Stimulated activated CD4-positive, alpha-beta T cell treated with anti-CD3 and anti-CD28 coated beads, Interleukin-15, amount 100 ng/mL, for 48 hours (primary cell): Measurements from ENCODE around the gene DLK1.

Experiments used
- DNase-seq, 2 donors: peaks; one replicate each; pipeline ENCODE4 v3.0.0-alpha.2; 2020; ENCODE audit warnings: low read depth in 2 of 2

Gene DLK1

DNA sequence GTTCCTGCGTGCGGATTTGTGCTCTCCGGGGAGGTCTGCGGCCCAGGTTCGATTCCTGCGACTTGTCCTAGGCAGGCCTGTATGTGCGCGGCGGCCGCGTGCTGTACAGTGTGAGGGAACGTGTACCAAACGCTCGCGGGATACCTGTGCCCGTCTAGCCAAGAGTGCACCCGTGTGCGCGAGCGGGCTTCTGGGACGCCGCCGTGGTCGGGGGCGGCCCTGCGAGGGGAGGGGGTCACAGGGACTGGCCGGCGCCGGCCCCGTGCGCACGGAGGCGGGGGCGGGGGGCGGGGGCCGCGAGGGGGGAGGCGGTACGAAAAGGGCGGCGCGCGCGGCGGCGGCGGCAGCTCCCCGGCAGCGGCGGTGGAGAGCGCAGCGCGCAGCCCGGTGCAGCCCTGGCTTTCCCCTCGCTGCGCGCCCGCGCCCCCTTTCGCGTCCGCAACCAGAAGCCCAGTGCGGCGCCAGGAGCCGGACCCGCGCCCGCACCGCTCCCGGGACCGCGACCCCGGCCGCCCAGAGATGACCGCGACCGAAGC lies at the start of gene DLK1:
Gene DLK1, plus strand, starts transcription at position 343 of the 536 bp plus-strand sequence. Its CDS starts 177 bp downstream, at position 520.
- DNase-seq: no peak

DNA sequence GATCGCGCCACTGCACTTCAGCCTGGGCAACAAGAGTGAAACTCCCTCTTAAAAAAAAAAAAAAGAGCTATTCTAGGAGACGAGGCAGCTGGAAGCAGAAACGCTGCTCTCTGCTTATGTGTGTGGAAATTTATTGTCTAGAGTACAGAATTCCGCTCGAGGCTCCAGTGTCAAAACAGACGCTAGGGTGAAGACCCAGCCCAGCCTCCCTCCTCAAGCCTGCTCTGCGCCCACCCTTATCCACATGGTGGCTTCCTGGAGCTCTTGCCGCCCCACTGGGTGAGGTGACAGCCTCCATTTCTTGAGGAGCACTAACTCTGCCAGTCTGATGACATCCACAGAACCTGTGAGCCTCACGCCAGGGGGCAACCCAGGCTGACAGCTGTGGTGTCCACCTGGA lies 49.5 kb upstream of the DLK1 start:
- no peak for DNase-seq

DNA sequence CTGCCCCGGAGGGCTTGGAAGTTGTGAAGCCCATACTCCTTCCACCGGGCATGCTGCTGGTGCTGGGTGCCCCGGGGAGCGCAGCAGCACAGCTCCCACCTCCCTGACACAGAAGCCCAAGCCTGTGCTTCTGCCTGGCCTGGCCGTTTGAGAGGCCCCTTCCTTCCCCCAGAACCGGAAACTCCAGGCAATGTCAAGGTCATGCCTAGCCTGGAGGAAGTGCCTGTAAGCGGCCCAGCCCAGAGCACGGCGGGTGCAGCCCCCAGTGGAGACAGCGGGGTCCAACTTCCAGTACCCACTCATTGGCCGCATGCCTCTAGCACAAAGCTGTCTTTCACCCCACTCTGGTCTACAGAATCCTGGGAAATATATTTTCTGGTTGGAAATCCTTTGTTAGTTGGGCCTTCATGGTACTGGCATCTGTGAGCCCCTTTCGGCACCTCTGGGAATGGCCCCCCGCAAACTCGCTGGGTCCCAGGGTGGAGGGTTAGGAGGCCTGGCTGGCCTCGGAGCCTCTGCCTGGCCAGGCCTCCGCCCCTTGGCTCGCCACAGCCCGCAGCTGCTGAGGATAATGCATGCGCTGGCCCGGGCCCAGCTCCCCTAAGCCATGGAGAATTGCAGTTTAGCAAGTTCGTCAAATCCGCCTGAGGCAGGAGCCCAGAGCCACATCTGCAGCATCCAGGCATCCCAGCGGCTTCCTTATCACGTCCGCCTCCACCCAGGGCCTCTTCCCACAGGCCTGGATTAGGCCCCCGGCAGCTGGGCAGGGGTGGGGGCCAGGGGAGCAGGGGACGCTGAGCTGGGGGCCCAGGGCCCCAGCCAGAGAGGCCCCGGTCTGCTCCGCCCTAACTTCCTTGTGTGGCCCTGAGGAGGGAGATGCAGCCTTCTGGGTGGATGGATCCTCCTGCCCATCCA lies 48.9 kb upstream of the DLK1 start:
- DNase-seq: no peak

DNA sequence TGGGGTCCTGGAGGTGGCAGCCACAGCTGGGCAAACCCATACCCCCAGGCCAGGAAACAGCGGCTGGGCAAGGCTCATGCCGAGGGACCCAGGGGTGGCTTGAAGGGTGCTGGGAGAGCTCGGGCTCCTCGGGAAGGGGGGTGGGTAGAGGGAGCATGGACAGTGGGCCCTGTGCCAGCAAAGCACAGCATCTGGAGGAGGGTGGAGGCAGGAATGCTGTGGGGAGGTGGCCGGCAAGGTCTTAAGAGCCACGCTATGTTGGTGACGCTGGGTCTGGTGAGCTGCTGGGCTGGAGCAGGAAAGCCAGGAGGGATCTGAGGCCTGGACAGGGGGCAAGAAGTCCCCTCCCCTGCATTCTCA lies 48.2 kb upstream of the DLK1 start:
- no peak for DNase-seq

DNA sequence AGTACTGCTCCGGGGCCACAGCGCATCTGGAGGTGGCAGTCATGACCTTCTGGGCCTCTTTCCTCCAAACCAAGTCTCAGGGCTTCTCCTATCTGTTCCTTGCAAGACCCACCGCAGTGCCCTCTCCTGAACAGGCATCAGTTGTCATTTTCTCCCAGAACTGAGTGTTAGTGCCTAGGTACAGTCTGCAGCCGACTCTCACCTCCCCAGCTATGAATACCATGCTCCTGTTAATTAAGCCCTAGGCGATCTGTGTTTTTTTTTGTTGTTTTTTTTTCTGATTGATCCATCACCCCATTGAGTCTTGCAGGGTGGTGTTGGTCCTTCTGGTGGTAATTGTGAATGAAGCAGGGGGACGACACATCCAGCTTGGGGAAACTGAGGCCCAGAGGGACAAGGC lies 47.5 kb upstream of the DLK1 start:
- DNase-seq: no peak

DNA sequence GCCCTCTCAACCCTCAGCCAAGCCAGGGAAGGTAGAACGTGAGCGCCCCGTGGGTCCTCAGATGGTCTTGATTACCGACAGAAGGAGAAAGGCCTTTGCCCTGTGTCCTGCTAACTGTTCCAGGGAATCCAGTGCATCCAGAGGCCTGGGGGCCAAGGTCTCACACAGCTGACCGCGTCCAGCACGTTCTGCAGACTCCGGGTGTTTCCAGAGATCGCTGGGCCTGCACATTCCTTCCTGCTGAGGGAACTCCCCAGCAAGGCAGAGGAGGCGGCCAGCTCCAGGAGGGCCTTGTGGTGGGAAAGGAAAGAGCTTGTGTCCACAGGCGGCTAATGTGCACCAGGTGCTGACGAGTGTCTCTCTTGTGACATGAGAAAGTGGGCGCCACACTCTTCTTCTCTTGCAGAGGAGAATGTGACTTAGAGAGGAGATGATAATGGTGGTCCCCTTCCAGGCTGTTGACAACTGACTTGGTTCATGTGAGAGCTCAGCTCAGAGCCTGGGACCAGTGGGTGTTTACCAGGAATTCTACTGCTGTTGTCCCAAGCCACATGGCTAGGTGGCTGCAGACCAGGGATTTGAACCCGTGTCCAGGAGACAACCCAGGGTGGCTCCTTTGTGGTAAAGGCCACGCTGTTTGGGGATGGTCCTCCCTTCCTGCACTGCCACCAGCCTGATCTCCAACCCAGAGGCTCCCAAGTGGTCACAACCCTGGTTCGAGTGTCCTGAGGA lies 46.8 kb upstream of the DLK1 start:
- no peak for DNase-seq

DNA sequence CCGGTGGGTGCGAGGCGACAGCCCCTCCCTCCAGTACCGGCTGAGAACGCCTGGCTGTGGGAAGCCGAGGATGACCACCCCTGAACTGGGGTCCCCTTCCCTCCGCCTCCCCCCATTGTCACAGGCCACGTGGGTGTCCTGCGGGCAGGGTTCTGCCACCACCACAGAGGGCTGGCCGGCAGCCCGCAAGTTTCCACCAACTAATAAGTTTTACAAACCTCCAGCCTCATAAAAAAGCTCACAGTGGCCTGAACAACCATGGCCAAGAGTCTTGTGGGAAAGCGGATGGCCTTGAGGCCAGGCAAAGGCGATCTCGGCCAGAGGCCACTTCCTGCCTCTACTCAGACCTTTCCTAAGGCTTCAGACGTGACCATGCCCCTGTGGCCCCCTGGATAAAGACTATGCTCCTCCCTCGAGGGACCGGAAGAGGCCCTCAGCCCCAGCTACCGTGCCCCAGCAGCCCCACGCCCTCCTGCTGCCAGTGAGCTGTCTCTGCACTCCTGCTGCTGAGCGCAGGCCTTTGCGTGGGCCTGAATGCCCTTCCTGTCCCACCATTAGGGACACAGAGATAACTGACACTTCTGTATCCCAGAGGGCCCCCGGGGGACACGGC lies 46.1 kb upstream of the DLK1 start:
- DNase-seq: no peak

DNA sequence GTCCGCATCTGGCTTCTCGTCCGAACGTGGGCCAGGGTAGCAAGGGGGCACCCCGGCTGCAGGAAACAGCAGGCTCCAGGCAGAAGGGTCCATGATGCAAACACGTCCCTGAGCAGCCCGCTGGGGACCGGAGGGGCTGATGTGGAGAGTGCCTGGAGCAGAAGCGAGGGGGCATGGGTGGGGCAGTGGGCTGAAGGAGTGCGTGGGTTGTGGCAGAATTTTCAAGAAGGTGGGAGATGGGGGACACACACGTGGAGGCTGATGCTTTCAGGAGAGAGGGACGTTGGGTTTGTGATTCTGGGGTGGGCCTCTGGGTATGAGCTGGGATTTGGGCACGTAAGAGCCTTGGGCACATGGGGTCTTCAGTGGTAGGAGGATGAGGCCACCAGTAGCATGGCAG lies 45.6 kb upstream of the DLK1 start:
- DNase-seq: no peak

DNA sequence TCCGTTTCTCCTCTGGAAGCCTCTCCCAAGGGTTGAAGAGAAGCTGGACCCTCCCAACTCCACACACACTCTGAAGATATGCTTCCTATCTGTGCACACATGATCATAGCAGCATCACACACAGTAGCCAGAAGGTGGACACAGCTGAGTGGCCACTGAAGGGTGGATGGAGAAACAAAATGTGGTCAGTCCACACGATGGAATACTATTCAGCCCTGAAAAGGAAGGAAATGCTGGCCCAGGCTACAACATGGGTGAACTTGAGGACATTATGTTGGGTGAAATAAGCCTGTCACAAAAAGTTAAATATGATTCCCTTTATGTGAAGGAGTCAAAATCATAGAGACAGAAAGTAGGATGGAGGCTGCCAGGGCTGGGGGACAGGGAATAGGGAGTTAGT lies 43.9 kb upstream of the DLK1 start:
- DNase-seq: no peak

DNA sequence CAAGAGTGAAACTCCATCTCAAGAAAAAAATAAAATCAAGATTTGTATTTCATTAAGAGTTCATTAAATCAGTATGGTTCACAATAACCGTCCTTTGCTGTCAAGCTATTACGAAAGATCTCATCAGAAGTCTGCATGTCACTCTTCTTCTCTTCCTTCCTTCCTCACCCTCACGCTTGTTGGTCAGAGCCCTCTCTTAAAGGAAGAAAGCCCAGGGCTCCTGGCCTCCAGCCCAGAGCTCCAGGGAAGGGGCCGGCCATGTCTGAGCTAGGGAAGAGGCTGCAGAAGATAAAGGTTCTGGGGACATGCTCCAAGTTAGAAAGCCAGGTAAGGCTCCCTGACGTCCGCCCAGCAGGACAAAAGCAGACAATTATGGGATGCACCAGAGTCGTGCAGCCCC lies 43.1 kb upstream of the DLK1 start:
- no peak for DNase-seq

DNA sequence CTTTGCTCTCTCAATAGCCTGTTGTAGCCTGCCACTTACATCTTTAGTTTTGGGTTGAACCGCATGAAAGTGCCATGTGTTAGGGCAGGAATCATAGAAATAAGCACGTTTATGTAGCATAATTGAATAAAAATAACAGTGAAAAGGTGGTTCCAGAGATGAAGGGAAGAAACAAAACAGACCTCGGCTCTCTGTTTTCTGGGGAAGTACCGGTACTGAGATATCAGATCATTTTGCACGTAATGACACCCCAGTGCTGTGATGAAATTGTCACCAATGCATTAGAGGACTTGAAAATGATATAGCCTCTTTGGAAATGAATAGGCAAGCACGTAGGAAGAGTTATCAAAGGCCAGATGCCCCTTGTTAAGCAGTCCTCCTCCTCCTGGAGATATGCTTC lies 42.5 kb upstream of the DLK1 start:
- no peak for DNase-seq

DNA sequence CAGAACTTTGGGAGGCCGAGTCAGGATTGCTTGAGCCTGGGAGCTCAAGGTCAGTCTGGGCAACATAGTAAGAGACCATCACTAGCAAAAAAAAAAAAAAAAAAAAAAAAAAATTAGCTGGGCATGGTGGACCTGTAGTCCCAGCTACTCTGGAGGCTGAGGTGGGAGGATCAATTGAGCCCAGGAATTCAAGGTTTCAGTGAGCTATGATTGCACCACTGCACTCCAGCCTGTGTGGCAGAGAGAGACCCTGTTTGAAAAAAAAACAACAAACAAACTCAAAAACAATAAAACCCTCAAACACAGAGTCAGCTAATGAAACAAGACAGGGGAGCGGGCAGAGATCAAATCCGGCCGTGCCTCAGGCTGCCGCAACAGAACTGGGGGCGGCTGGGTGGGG lies 41.7 kb upstream of the DLK1 start:
- no peak for DNase-seq

DNA sequence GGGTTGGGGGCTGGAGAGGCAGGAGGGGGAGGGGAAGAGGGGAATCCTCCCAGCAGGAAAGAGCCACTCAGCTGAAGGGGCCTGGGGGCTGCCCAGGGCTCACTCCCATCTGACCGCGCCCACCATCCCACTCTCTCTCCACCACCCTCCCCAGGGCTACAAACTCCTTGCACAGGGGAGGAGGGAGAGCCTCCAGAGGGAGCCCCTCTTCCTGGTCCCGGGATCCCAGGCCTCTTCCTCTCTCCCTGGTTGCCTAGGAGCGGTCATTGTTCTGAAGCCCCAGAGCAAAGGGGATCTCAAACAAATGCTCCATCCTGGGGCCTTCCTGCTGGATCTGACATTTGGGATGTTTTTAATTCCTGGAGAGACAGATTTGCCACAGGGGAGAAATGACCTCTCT lies 39.8 kb upstream of the DLK1 start:
- DNase-seq: no peak

DNA sequence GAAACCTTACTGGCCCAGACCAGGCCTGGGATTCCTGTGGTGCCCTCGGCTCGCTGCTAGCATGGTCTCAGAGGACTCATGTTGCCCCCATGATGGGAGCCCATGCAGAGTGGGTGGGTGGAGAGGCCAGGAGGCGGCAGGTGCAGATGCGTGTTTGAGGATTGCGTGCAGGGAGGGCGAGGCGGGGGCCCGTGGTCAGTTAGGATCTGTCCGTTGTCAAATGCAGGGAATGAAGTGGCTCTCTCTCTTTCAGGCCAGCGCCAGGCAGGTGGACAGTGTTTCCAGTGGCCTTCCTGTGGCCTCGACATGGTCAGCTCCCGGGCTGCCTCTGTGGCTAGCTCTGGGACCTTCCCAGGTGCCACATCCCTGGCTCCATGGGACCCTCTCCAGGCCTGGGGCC lies 39.3 kb upstream of the DLK1 start:
- no peak for DNase-seq

DNA sequence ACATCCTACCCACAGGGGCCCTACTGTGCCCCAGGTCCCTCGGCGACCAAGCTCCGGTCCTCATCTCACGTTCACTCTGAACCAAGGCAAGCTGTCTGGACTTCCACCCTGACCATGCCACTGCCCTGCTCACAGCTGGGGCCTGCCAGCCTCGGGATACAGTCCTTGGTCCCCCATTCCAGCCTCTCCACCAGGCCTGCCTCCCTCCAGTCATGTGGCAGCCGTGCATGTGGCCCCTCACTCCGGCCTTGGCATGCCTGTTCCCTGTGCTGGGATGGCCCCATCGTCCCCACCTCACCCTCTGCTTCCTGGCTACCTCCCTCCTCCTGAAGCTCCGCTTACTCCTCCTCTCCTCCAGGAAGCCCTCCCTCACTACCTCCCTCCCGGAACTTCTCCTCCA lies 38.6 kb upstream of the DLK1 start:
- no peak for DNase-seq

DNA sequence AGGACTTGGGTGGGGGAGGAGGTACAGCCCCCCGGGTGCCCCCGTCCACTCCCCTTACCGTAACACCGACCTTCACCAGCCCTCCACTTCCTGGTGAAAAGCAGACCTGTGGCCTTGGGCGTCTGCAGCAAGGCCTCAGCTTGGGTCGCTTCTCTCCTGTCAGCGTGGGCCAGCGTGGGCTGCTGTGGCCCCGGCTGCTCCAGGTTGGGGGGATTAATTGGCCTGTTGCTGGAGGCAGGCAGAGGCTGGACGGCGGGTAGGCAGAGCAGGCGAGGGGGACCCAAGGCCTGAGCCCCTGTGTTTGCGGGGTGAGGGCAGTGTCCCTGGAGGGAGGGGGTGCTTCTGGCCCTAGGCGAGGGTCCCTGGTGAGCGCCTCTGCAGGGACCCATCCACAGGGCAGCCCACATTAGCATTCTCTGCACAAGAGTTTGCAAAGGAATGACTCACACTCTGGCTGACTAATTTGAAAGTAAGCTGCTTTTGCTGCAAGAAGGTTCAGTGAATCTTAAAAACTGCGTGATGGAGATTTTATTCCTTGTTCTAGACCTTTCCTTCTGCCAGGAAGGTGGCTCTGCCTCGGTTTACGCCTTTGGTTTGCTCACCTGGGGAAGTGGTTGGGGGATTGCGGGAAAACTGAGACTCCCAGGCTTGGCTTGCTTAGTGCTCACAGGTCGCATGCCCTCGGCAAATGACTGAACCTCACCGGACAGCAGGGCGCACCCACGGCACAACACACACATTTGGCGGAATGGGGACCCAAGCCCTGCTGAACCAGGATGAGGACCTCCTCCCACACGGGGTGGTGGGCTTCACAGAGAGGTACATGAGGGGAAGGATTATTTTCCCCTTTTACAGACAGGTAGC lies 37.9 kb upstream of the DLK1 start:
- DNase-seq: no peak

DNA sequence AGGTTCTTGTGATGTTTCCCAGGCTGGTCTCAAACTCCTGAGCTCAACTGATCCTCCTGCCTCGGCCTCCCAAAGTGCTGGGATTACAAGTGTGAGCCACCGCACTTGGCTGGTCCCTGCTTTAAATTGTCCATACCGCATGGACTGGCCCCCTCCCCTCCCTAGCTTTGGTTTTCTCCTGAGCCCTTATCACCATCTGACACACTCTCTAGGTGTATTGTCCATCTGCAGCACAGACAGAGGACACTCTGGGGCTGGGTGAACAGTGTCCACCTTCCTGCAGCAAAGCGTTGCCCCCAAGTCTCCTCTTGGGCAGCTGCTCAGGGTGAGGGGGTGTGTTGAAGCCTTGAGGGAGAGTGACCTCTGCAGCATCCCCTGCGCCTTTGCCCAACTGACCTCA lies 36.0 kb upstream of the DLK1 start:
- DNase-seq: no peak

DNA sequence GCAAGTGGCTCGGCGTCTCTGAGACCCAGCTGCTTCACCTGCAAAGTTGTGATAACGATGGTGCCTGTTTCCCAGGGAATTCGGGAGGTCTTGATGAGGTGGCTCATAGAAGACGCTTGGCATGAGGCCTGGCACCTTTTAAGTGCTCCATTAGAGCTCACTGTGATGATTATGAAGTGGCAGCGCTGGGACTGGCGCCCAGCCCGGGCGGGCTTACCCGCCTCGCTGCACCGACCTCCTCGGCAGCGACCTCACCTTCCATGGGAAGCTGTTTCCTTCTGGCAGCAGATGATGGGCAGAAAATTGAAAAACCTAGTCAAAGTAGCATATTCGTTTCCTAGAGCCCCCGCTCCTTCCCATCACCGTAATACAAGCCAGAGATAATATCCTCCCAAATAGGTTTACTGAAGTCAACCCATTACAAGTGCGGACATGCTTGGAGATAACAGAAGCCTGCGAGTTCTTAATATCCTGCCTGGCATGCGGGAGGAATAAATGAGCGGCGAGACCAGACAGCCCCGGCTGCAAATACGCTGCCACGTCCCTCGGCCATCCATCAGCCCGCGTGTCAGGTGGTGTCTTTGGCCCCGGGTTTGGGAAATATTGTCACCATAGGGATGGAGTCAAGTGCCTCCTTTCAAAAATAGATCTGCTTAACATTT lies 35.2 kb upstream of the DLK1 start:
- DNase-seq: no peak

DNA sequence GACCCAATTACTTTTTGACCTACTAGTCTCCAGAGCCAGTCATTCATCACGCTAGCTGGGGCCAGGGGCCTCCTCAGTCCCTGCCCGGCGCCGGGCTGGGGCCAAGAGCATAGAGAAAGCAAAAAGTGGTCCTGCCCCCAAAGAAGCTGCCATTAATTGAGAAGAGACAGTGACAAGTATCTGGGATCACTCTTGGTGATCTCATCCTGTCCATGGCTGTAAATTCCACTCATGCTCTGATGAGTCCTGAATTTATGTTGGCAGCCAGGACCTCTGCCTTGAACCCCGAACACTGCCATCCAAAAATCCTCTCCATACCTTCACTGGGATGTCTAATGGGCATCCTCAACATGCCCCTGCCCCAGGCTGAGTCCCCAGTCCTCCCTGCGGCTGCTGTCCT lies 34.4 kb upstream of the DLK1 start:
- no peak for DNase-seq

DNA sequence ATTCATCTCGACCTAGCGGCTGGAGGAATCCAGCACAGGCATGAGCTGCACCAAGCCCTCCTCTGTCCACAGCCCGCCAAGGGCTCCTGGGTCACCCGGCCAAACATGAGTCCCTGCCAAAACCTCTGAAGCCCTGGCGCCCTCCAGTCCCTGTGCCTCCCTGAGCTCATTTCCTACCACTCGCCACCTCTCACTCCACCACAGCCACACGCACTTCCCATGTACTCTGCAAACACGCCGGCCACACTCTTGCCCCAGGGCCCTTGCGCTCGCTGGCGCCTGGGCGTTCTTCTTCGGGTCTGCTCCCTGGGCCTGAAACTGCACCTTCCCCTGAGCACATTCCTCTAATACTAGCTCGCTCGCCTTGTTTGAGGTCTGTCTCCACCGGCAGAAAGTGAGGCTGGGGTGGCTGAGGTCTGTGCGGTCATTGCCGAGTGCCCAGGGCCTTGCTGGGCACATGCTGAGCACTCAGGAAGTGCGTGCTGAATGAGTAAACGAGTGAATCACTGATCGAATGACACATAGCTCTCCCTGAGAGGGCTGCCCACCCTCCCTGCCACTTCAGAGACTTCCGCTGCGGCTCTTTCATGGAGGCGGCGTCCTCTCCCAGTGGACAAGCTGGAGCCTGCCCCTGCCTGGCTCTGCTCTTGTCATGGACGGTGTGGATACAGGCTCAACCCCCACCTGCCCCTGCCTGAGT lies 33.7 kb upstream of the DLK1 start:
- no peak for DNase-seq
